GM18868 (cell line): ENCODE data around the gene RCE1.
"Not testable (repeated sequence)": the region's sequence is repeated elsewhere in the genome, so short reads cannot be mapped to it uniquely, and the experiment has no call there.

Source experiments
- ATAC-seq: cut with Tn5 transposase; IDR thresholded peaks from one replicate; pipeline ENCODE4 v1.9.1; 2021; ENCODE audit warnings: mild to moderate bottlenecking, moderate library complexity; ENCODE audit not compliant: unreplicated experiment

The RCE1 gene, protein sequence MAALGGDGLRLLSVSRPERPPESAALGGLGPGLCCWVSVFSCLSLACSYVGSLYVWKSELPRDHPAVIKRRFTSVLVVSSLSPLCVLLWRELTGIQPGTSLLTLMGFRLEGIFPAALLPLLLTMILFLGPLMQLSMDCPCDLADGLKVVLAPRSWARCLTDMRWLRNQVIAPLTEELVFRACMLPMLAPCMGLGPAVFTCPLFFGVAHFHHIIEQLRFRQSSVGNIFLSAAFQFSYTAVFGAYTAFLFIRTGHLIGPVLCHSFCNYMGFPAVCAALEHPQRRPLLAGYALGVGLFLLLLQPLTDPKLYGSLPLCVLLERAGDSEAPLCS

DNA sequence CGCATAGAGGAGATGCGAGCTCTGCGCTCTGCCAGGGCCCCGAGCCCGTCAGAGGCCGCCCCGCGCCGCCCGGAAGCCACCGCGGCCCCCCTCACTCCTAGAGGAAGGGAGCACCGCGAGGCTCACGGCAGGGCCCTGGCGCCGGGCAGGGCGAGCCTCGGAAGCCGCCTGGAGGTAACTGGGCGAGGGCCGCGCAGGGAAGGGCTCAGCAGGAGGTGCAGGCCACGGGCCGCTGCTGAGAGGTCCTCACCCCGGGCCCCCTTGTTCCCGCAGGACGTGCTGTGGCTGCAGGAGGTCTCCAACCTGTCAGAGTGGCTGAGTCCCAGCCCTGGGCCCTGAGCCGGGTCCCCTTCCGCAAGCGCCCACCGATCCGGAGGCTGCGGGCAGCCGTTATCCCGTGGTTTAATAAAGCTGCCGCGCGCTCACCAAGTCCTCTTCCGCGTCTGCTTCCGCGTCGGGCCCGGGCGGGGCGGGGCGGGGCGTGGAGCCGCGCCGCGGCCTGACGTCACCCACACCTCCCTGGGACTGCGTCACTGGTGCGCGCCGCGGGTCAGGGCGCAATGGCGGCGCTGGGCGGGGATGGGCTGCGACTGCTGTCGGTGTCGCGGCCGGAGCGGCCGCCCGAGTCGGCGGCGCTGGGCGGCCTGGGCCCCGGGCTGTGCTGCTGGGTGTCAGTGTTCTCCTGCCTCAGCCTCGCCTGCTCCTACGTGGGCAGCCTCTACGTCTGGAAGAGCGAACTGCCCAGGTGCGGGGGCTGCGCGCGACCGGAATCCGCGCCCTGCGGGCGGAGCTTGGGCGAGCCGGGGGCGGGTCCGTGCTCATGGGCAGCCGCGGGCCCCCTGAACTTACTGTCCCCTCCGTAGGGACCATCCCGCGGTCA, at the start of gene RCE1:
Gene RCE1 (plus strand): TSS at position 546 of the 880 bp plus-strand sequence. CDS start 15 bp downstream, at position 561.
- peak; percentile 83 for ATAC-seq

GRCh38 chr11:66799815-66800214, 43.4 kb upstream of the RCE1 start:
- ATAC-seq = not testable (repeated sequence)

DNA sequence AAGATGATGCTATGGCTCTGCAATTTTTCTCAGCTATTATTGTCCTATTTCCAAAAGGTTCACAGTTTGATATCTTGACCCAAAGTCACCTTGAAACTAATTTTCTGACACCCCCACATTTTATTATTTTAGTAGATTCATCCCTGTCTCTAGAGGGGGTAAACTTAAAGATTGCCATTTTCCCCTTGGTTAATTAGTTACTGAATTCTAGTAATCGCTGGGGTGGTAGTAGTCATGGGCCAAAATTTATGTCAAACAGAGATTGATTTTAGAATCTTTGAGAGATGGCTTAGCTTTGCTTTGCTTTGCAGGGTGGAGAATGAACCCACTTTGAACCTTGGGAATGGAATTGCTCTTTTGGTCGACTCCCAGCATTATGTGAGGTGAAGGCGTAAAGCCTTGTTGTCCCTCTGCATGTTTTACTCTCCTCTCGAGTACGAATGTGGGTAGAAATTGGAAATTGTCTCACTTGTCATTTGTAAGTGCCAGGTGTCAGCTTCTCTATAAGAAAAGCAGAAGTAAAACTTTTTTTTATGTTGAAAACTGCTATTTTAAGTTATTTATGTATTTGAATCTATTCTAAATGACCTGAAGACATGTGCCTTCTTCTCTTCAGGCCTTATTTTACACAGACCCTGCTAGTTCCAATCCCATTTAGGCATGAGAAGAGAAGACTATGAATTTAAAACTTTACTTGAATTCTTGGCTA, 42.4 kb upstream of the RCE1 start:
- no peak for ATAC-seq

- ATAC-seq = no peak
These were observed 33.6 kb upstream of the RCE1 start for GRCh38 chr11:66809592-66809991.

GRCh38 chr11:66810576-66811185, 32.6 kb upstream of the RCE1 start:
- ATAC-seq = no peak

DNA sequence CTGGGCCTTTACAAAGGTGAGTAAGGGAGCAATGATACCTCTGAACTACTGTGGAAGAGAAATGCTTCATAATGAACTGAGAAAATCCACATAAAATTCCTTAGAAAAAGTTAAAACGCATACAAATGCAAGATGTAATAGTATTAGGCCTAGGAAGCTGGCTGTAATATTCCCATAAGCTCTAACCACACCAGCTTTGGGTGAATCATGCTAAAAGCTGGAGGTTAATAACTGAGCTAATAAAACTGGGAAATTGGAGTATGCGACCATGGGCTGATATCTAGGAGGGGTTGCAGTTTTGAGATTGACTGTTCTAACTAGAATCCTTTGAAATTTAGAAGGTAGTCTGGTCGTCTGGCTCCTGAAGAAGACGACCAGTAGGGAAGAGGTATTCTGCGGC, 28.6 kb upstream of the RCE1 start:
- ATAC-seq = no peak

GRCh38 chr11:66815646-66816045, 27.6 kb upstream of the RCE1 start:
- no peak for ATAC-seq

- no peak for ATAC-seq
These were observed 24.8 kb upstream of the RCE1 start for GRCh38 chr11:66818231-66818955.

- no peak for ATAC-seq
These were observed 22.9 kb upstream of the RCE1 start for GRCh38 chr11:66820381-66820780.

- no peak for ATAC-seq
These were observed 22.3 kb upstream of the RCE1 start for GRCh38 chr11:66820901-66821300.

DNA sequence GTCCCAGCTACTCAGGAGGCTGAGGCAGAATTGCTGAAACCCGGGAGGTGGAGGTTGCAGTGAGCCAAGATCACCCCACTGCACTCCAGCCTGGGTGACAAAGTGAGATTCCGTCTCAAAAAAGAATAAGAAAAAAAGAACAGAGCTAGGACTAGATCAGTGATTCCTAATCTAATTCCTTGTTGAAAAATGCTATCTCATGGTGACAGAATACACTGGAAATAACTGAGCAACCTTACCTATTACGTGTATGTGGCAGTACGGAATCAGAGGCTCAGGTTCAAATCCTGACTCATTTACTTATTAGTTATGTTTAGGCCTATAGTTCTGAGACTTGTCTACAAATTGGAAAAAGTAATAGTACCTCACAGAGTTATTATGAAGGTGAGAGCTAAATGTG, 19.5 kb upstream of the RCE1 start:
- ATAC-seq = no peak

- not testable (repeated sequence) for ATAC-seq
These were observed 18.7 kb upstream of the RCE1 start for GRCh38 chr11:66824573-66824972.

GRCh38 chr11:66834539-66834845, 8.7 kb upstream of the RCE1 start:
- ATAC-seq = no peak

DNA sequence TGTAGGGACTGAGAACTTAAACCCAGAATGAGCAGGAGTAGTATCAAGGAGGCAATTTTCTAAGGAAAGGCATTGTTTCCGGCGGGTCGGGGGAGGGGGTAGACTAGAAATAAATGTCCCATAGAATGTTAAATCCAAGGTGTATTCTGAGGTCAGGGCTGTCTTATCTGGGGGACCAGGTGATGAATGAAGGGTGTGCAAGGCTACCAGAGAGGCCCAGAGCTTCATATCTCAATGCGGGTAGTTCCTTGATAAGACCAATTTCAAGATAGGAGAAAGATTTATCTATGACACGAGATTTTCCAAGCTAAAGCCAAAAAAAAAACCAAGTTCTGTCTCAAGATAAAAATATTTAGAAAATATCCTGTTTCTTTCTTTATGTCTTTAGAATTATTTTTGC, 8.3 kb upstream of the RCE1 start:
- ATAC-seq = no peak

- ATAC-seq = no peak
These were observed 7.4 kb upstream of the RCE1 start for GRCh38 chr11:66835768-66836405.

GRCh38 chr11:66840317-66841091, 2.7 kb upstream of the RCE1 start:
- no peak for ATAC-seq

GRCh38 chr11:66841861-66842260, 1.4 kb upstream of the RCE1 start:
- ATAC-seq = no peak

- no peak for ATAC-seq
These were observed 743 bp upstream of the RCE1 start for GRCh38 chr11:66842501-66842895.

DNA sequence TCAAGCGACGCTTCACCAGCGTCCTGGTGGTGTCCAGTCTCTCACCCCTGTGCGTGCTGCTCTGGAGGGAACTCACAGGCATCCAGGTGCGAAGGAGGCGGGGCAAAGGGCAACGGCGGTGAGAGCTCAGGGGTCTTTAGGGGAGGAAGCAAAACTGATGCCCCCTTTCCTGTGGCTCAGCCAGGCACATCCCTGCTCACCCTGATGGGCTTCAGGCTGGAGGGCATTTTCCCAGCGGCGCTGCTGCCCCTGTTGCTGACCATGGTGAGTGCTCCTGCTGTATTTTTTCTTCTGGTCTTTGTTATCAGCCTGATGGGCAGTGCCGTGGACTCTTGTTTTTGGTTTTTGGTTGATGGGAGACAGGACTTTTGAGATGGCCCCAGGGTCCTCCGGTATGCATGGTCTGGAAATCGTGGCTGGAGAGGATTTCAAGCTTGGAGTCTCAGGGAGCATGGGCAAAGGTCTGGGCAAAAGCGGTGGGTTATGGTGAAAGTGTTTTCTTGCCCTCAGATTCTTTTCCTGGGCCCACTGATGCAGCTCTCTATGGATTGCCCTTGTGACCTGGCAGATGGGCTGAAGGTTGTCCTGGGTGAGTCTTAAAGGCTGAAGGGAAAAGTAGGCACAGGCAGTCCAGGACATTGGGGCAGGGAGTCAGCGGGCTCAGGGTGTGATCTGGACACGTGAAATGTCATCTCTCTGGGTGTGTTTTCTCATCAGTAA, 695 bp downstream of the RCE1 start:
- ATAC-seq = no peak
